IMR-90 (cell line): Measurements from ENCODE around the gene SLC30A5. TPM values are rescaled to one million over a fixed set of nuclear protein-coding genes. Genes with fewer than 3 reads are reported as not detected.
"Not testable (repeated sequence)": the region's sequence is repeated elsewhere in the genome, so short reads cannot be mapped to it uniquely, and the experiment has no call there.

ENCODE experiments used
- ATAC-seq: fragments of 200-7000 bp; cut with Tn5 transposase; 2 replicates; pipeline ENCODE4 v1.9.1; 2020; ENCODE audit warnings: low read depth, mild to moderate bottlenecking, moderate library complexity
- BruUV-seq: library from RNA; stranded (reverse); fragments of 400-500 nt; replicated peaks from 2 replicates; lab custom pipeline; 2021; lab: Mats Ljungman, UMichigan
- CTCF ChIA-PET: fragments of 300-600 bp; formaldehyde crosslinking; extraction: SDS; loops from one replicate; lab custom pipeline; 2021; ENCODE audit warnings: antibody characterized with exemption; lab: Yijun Ruan, JAX
- POLR2A ChIA-PET: fragments of 300-600 bp; sonication (Branson Sonifier 250); formaldehyde crosslinking; loops from one replicate; lab custom pipeline; 2022; ENCODE audit warnings: antibody characterized with exemption; ENCODE audit not compliant: unreplicated experiment; lab: Charles Lee
- DNase-seq: peaks from one replicate; pipeline ENCODE4 v3.0.0; 2013
- H2AFZ ChIP-seq: replicated peaks from 2 replicates; pipeline ENCODE3; 2013; ENCODE audit warnings: low read length, mild to moderate bottlenecking; ENCODE audit not compliant: poor library complexity
- H2AK5ac ChIP-seq: 2 replicates; pipeline ENCODE4 v1.6.1; 2013; ENCODE audit warnings: low read depth, low read length, inconsistent platforms
- H2AK9ac ChIP-seq: replicated peaks from 2 replicates; pipeline ENCODE3; 2013; ENCODE audit warnings: mild to moderate bottlenecking, low read depth, low read length, moderate library complexity; ENCODE audit not compliant: poor library complexity
- H2BK120ac ChIP-seq: 2 replicates; pipeline ENCODE4 v1.6.1; 2013; ENCODE audit warnings: low read depth, low read length, inconsistent platforms
- H2BK15ac ChIP-seq: 3 replicates; pipeline ENCODE4 v1.6.1; 2013; ENCODE audit warnings: low read depth, low read length, inconsistent platforms
- H2BK20ac ChIP-seq: 2 replicates; pipeline ENCODE4 v1.6.1; 2013; ENCODE audit warnings: low read depth, mild to moderate bottlenecking, inconsistent platforms, low read length, moderate library complexity
- H2BK5ac ChIP-seq: 2 replicates; pipeline ENCODE4 v1.6.1; 2013; ENCODE audit warnings: mild to moderate bottlenecking, low read depth, low read length, inconsistent platforms; ENCODE audit not compliant: poor library complexity, severe bottlenecking
- H3K14ac ChIP-seq: replicated peaks from 2 replicates; pipeline ENCODE4 v1.6.1; 2013; ENCODE audit warnings: low read depth, low read length, inconsistent platforms
- H3K18ac ChIP-seq: 2 replicates; pipeline ENCODE4 v1.6.1; 2013; ENCODE audit warnings: low read depth, low read length, control low read depth
- H3K23ac ChIP-seq: 2 replicates; pipeline ENCODE4 v1.6.1; 2013; ENCODE audit warnings: low read depth, low read length, inconsistent platforms
- H3K27ac ChIP-seq: 2 replicates; pipeline ENCODE4 v1.5.1; 2013; ENCODE audit warnings: mild to moderate bottlenecking, control low read depth, low read length; ENCODE audit not compliant: insufficient read depth
- H3K27me3 ChIP-seq: 2 replicates; pipeline ENCODE4 v1.6.1; 2013; ENCODE audit warnings: low read length; ENCODE audit not compliant: control insufficient read depth, insufficient read depth
- H3K36me3 ChIP-seq: 2 replicates; pipeline ENCODE4 v1.6.1; 2013; ENCODE audit warnings: low read length, mixed read lengths; ENCODE audit not compliant: control insufficient read depth, insufficient read depth
- H3K4ac ChIP-seq: 2 replicates; pipeline ENCODE4 v1.6.1; 2013; ENCODE audit warnings: low read depth, low read length, inconsistent platforms
- H3K4me1 ChIP-seq: 2 replicates; pipeline ENCODE4 v1.6.1; 2013; ENCODE audit warnings: low read length, mixed read lengths; ENCODE audit not compliant: control insufficient read depth, insufficient read depth
- H3K4me2 ChIP-seq: 2 replicates; pipeline ENCODE4 v1.6.1; 2013; ENCODE audit warnings: low read depth, mild to moderate bottlenecking, control low read depth, low read length, moderate library complexity
- H3K4me3 ChIP-seq: 2 replicates; pipeline ENCODE4 v1.5.1; 2013; ENCODE audit warnings: low read depth, mild to moderate bottlenecking, control low read depth, low read length, moderate library complexity; ENCODE audit not compliant: insufficient read depth
- H3K56ac ChIP-seq: 2 replicates; pipeline ENCODE4 v1.6.1; 2013; ENCODE audit warnings: low read length, inconsistent platforms; ENCODE audit not compliant: insufficient read depth; ENCODE audit errors: extremely low read depth
- H3K79me1 ChIP-seq, 2 experiments: 2 replicates each; pipeline ENCODE4 v1.6.1; 2013; ENCODE audit warnings: low read length in 2 of 2, inconsistent platforms in 1 of 2, low read depth in 1 of 2
- H3K9ac ChIP-seq: 2 replicates; pipeline ENCODE4 v1.6.1; 2013; ENCODE audit warnings: low read depth, low read length, control low read depth
- H3K9me1 ChIP-seq: 2 replicates; pipeline ENCODE4 v1.6.1; 2013; ENCODE audit warnings: low read length, inconsistent platforms; ENCODE audit not compliant: insufficient read depth
- H3K9me3 ChIP-seq: 2 replicates; pipeline ENCODE4 v1.6.1; 2013; ENCODE audit warnings: low read length; ENCODE audit not compliant: control insufficient read depth, insufficient read depth
- H4K20me1 ChIP-seq: 2 replicates; pipeline ENCODE4 v1.6.1; 2013; ENCODE audit warnings: low read length, inconsistent platforms; ENCODE audit not compliant: insufficient read depth
- H4K5ac ChIP-seq: 2 replicates; pipeline ENCODE4 v1.6.1; 2013; ENCODE audit warnings: mild to moderate bottlenecking, low read depth, low read length, control low read depth
- H4K8ac ChIP-seq, 2 experiments: 2 replicates each; pipeline ENCODE4 v1.6.1; 2013; ENCODE audit warnings: low read depth in 2 of 2, low read length in 2 of 2, control low read depth in 1 of 2, inconsistent platforms in 1 of 2
- H4K91ac ChIP-seq: 2 replicates; pipeline ENCODE4 v1.6.1; 2013; ENCODE audit warnings: low read depth, low read length, inconsistent platforms; ENCODE audit not compliant: insufficient read depth
- MXI1 ChIP-seq: IDR thresholded peaks from 2 replicates; pipeline ENCODE4 v1.6.1; 2012; ENCODE audit warnings: low read depth, mild to moderate bottlenecking, low read length, moderate library complexity, borderline replicate concordance
- NFE2L2 ChIP-seq: fragments of 150-350 bp; IDR thresholded peaks from 2 replicates; pipeline ENCODE4 v1.6.1; 2016; ENCODE audit warnings: low read depth, mild to moderate bottlenecking, low read length
- POLR2A ChIP-seq: IDR thresholded peaks from 2 replicates; pipeline ENCODE4 v1.6.1; 2012; ENCODE audit warnings: mild to moderate bottlenecking, low read depth, low read length
- RFX5 ChIP-seq: IDR thresholded peaks from 2 replicates; pipeline ENCODE4 v1.8.0; 2012; ENCODE audit warnings: low read depth, mild to moderate bottlenecking, low read length, moderate library complexity
- WGBS, 2 experiments: methylation state at CpG; one replicate each; pipeline versions ENCODE4 v1.1.5 to v1.1.7; 2013; ENCODE audit warnings: missing lambda C conversion rate in 2 of 2; ENCODE audit not compliant: insufficient read length in 1 of 2; ENCODE audit errors: extremely low coverage in 2 of 2; 5-methylcytosine and 5-hydroxymethylcytosine counted together
- dilution Hi-C: fragments of 300-500 bp; cut with HindIII; formaldehyde crosslinking; loops from one replicate; pipeline ENCODE4 v1.14.3; 2018; ENCODE audit warnings: low sequenced_read_pairs; ENCODE audit not compliant: unreplicated experiment
- in situ Hi-C: fragments of 300-500 bp; cut with MboI; formaldehyde crosslinking; loops from 3 replicates; pipeline ENCODE4 v1.14.3; 2019; ENCODE audit warnings: low sequenced_read_pairs, inconsistent platforms, mixed read lengths
- intact Hi-C: fragments of 100-400 bp; cut with micrococcal nuclease; formaldehyde crosslinking; loops from 2 replicates; pipeline ENCODE4 v1.10.0; 2022
- polyA plus RNA-seq, 3 experiments: library from polyadenylated mRNA; depleted of rRNA; stranded (reverse); fragments of >200 nt; gene quantifications; 2 replicates each; pipeline ENCODE4 v1.2.3, GENCODE V29; 2012; ENCODE audit warnings: low replicate concordance in 1 of 3
- total RNA-seq: library from RNA; depleted of rRNA; stranded (reverse); fragments of >200 nt; gene quantifications from 2 replicates; pipeline ENCODE4 v1.2.3, GENCODE V29; 2012

Gene SLC30A5
- total and polyA plus RNA-seq, 2 of the 4 experiments (the other 2 are of a cell fraction): 21.2 to 34.8 TPM

DNA sequence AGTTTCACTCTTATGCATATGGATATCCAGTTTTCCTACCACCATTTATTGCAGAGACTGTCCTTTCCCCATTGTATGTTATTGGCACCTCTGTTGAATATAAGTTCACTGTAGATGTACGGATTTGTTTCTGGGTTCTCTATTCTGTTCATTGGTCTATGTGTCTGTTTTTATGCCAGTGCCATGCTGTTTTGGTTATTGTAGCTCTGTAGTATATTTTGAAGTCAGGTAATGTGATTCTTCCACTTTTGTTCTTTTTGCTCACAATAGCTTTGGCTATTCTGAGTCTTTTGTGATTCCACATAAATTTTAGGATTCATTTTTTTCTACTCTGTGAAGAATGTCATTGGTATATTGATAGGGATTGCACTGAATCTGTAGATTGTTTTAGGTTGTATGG, 47.0 kb downstream of the SLC30A5 start:
- BruUV-seq: no TSS peak
- POLR2A ChIA-PET: no interaction called here

GRCh38 chr5:69148576-69148975, 54.8 kb downstream of the SLC30A5 start:
- DNase-seq, H2BK5ac ChIP-seq, H3K4me1 ChIP-seq, CTCF ChIA-PET, H3K14ac ChIP-seq, H2AK5ac ChIP-seq, dilution Hi-C loops, H3K27me3 ChIP-seq, H4K8ac ChIP-seq, H2BK120ac ChIP-seq, H2BK20ac ChIP-seq, ATAC-seq, H4K91ac ChIP-seq, H3K9ac ChIP-seq, H4K20me1 ChIP-seq, in situ Hi-C loops, H3K18ac ChIP-seq, H4K5ac ChIP-seq, H3K36me3 ChIP-seq, H3K27ac ChIP-seq, POLR2A ChIA-PET, H3K79me1 ChIP-seq, intact Hi-C loops, H3K4me2 ChIP-seq, BruUV-seq, H3K4ac ChIP-seq, H2BK15ac ChIP-seq, H3K4me3 ChIP-seq, H3K56ac ChIP-seq, H3K23ac ChIP-seq, H2AK9ac ChIP-seq, H3K9me3 ChIP-seq, H3K9me1 ChIP-seq, H2AFZ ChIP-seq: not testable (repeated sequence)
- WGBS, 2 experiments: no CpG with 5 or more reads among the region's 7 CpGs

More for the DNA sequence above, 47.0 kb downstream of the SLC30A5 start:
- WGBS, 2 experiments: no CpG with 5 or more reads among the region's 1 CpG
- Histone ChIP-seq H3K27ac (no peak overlapping the region), H3K9ac (no peak overlapping the region), H3K9me3 (no peaks in the 10 kb centered on the region), H2AFZ (no peak overlapping the region), H2BK20ac (no peak overlapping the region), H2BK120ac (no peak overlapping the region), H3K4me1 (no peaks in the 10 kb centered on the region), H3K23ac (no peak overlapping the region), H2BK5ac (no peak overlapping the region), H3K56ac (no peak overlapping the region), H4K91ac (no peak overlapping the region), H2AK9ac (no peak overlapping the region), H3K27me3 (no peaks in the 10 kb centered on the region), H3K4me3 (no peak overlapping the region), H3K79me1 (no peaks in the 10 kb centered on the region), H4K8ac (no peak overlapping the region), H4K5ac (no peak overlapping the region), H3K4me2 (no peak overlapping the region), H3K4ac (no peak overlapping the region), H3K14ac (no peak overlapping the region), H3K9me1 (no peaks in the 10 kb centered on the region), H3K18ac (no peak overlapping the region), H4K20me1 (no peaks in the 10 kb centered on the region), H2BK15ac (no peak overlapping the region), H2AK5ac (no peak overlapping the region), H3K36me3 (no peaks in the 10 kb centered on the region)
- CTCF ChIA-PET: interaction anchor here (0.6 to 0.9 kb wide), 2 partner anchors 193 to 287 kb away, joined by 3 read pairs; no protein-coding TSS in a partner anchor
- DNase-seq: no peak
- intact Hi-C loops: no loop called here
- in situ Hi-C loops: no loop called here
- dilution Hi-C loops: no loop called here
- ATAC-seq: no peak
- TF ChIP-seq NFE2L2 (no peak), POLR2A (no peak), RFX5 (no peak), MXI1 (no peak)
